ENCODE results near the gene PROX1.

- TF ChIP-seq CTCF (IDR thresholded peaks at IDR 0.05), result no peak
- TF ChIP-seq CBFB (CRISPR knock-in tag; IDR thresholded peaks at IDR 0.05; ENCODE audit: low read depth), result no peak
Measured at GRCh38 chr1:213972141-213972540, 15.6 kb upstream of the PROX1 start.

All from WTC11 (cell line).